Melanocyte of skin (primary cell): ENCODE measurements around the gene LRRC42. TPM values are rescaled to one million over a fixed set of nuclear protein-coding genes. Genes with fewer than 3 reads are reported as not detected.

Experiments used
- total RNA-seq, 2 donors: library from RNA; depleted of rRNA; stranded (reverse); fragments of >200 nt; gene quantifications; 2 replicates each; pipeline ENCODE4 v1.2.3, GENCODE V29; 2012

LRRC42 gene
- total RNA-seq: 10 to 100 TPM; 21.7 to 32.0 TPM

GRCh38 chr1:53946252-53947171, at the start of gene LRRC42:
Gene LRRC42 (plus strand): TSS chr1:53946350. CDS start chr1:53952000, 5,650 bp downstream.

GRCh38 chr1:53945433-53946251, 508 bp upstream of the LRRC42 start, which contains the start of gene IFT25:
Gene IFT25 (minus strand): TSS chr1:53945699. CDS start chr1:53940082, 5,617 bp downstream.

Other genes starting within 250 kb of the LRRC42 start
- under 1 TPM; under 0.01 to 0.33 TPM for gene GLIS1, start 207.2 kb upstream of the LRRC42 start, total RNA-seq
- 10 to 100 TPM; 15.1 to 48.0 TPM for gene NDC1, start 108.1 kb upstream of the LRRC42 start, total RNA-seq
- 10 to 100 TPM; 31.3 to 32.6 TPM for gene YIPF1, start 56.6 kb upstream of the LRRC42 start, total RNA-seq
- under 1 TPM in 1 of 2 donors, not detected in 1; under 0.01 TPM for gene DIO1, start 52.2 kb upstream of the LRRC42 start, total RNA-seq
- gene IFT25, start 651 bp upstream of the LRRC42 start, total RNA-seq: 10 to 100 TPM; 28.9 to 44.6 TPM
- not detected for gene LDLRAD1, start 71.8 kb downstream of the LRRC42 start, total RNA-seq
- 100 to 1,000 TPM; 176 to 214 TPM for gene TMEM59, start 106.9 kb downstream of the LRRC42 start, total RNA-seq
- gene TCEANC2, start 107.3 kb downstream of the LRRC42 start, total RNA-seq: 1 to 10 TPM; 3.1 to 5.0 TPM
- gene CDCP2, start 206.7 kb downstream of the LRRC42 start, total RNA-seq: under 1 TPM in 1 of 2 donors, not detected in 1; under 0.01 TPM